Neuronal stem cell (in vitro differentiated cells): ENCODE measurements around the gene NARF. TPM values are rescaled to one million over a fixed set of nuclear protein-coding genes. Genes with fewer than 3 reads are reported as not detected.

Experiments used
- DNase-seq: peaks from one replicate; pipeline ENCODE4 v3.0.0-alpha.2; 2013; ENCODE audit warnings: low spot score
- H2AFZ ChIP-seq: one replicate; pipeline ENCODE4 v1.6.1; 2013; ENCODE audit warnings: mild to moderate bottlenecking, low read length, inconsistent platforms
- H2AK5ac ChIP-seq: 2 replicates; pipeline ENCODE4 v1.6.1; 2013; ENCODE audit warnings: low read depth, mild to moderate bottlenecking, inconsistent platforms, low read length, moderate library complexity, mixed read lengths
- H2BK120ac ChIP-seq: 2 replicates; pipeline ENCODE4 v1.6.1; 2013; ENCODE audit warnings: low read depth, mild to moderate bottlenecking, inconsistent platforms, low read length, moderate library complexity, mixed read lengths
- H2BK12ac ChIP-seq: one replicate; pipeline ENCODE4 v1.6.1; 2013; ENCODE audit warnings: low read length, inconsistent platforms
- H2BK15ac ChIP-seq: 2 replicates; pipeline ENCODE4 v1.6.1; 2013; ENCODE audit warnings: mild to moderate bottlenecking, low read length, inconsistent platforms, mixed read lengths
- H2BK5ac ChIP-seq: one replicate; pipeline ENCODE4 v1.6.1; 2013; ENCODE audit warnings: inconsistent platforms, mild to moderate bottlenecking, low read length, moderate library complexity
- H3K14ac ChIP-seq: one replicate; pipeline ENCODE4 v1.6.1; 2013; ENCODE audit warnings: low read length, inconsistent platforms
- H3K18ac ChIP-seq: 2 replicates; pipeline ENCODE4 v1.6.1; 2013; ENCODE audit warnings: low read length, inconsistent platforms
- H3K23ac ChIP-seq: 2 replicates; pipeline ENCODE4 v1.6.1; 2013; ENCODE audit warnings: low read depth, mild to moderate bottlenecking, mixed read lengths, low read length, inconsistent platforms; ENCODE audit not compliant: poor library complexity
- H3K27ac ChIP-seq: replicated peaks from 3 replicates; pipeline ENCODE4 v1.5.1; 2013; ENCODE audit warnings: low read length, inconsistent platforms
- H3K27me3 ChIP-seq, 3 experiments: 2 replicates each; pipeline ENCODE4 v1.6.1; 2013; ENCODE audit warnings: low read length in 3 of 3, mild to moderate bottlenecking in 2 of 3, inconsistent platforms in 1 of 3, low read depth in 1 of 3, mixed read lengths in 1 of 3, moderate library complexity in 1 of 3; ENCODE audit not compliant: control insufficient read depth in 3 of 3, insufficient read depth in 3 of 3
- H3K36me3 ChIP-seq, 2 donors: replicated peaks in 1 of 2; 2 replicates each; pipeline ENCODE4 v1.6.1; 2013; ENCODE audit warnings: low read length in 2 of 2; ENCODE audit not compliant: control insufficient read depth in 2 of 2, insufficient read depth in 2 of 2
- H3K4ac ChIP-seq: 2 replicates; pipeline ENCODE4 v1.6.1; 2013; ENCODE audit warnings: inconsistent platforms, mild to moderate bottlenecking, low read length, moderate library complexity
- H3K4me1 ChIP-seq, 2 donors: 1 replicate in 1 of 2; 2 replicates in 1 of 2; pipeline ENCODE4 v1.6.1; 2013; ENCODE audit warnings: low read length in 2 of 2, low read depth in 1 of 2; ENCODE audit not compliant: control insufficient read depth in 2 of 2, insufficient read depth in 1 of 2
- H3K4me2 ChIP-seq: one replicate; pipeline ENCODE4 v1.6.1; 2013; ENCODE audit warnings: mild to moderate bottlenecking, low read length, inconsistent platforms; ENCODE audit not compliant: insufficient read depth, poor library complexity, severe bottlenecking
- H3K4me3 ChIP-seq, 2 donors: 2 replicates each; pipeline ENCODE4 v1.5.1; 2013; ENCODE audit warnings: low read length in 2 of 2, mild to moderate bottlenecking in 2 of 2, inconsistent platforms in 1 of 2, moderate library complexity in 1 of 2
- H3K79me1 ChIP-seq: one replicate; pipeline ENCODE4 v1.6.1; 2013; ENCODE audit warnings: low read depth, mild to moderate bottlenecking, inconsistent platforms, low read length, moderate library complexity
- H3K9ac ChIP-seq: one replicate; pipeline ENCODE4 v1.6.1; 2013; ENCODE audit warnings: mild to moderate bottlenecking, low read depth, low read length, inconsistent platforms; ENCODE audit not compliant: poor library complexity
- H3K9me3 ChIP-seq, 2 donors: replicated peaks in 1 of 2; 2 replicates each; pipeline versions ENCODE3 to v1.6.1; 2013; ENCODE audit warnings: low read length in 2 of 2, mild to moderate bottlenecking in 2 of 2, inconsistent platforms in 1 of 2, low read depth in 1 of 2, mixed read lengths in 1 of 2, moderate library complexity in 1 of 2; ENCODE audit not compliant: control insufficient read depth in 2 of 2, insufficient read depth in 1 of 2
- H4K8ac ChIP-seq: one replicate; pipeline ENCODE4 v1.6.1; 2013; ENCODE audit warnings: low read depth, mild to moderate bottlenecking, inconsistent platforms, low read length, moderate library complexity
- H4K91ac ChIP-seq: one replicate; pipeline ENCODE4 v1.6.1; 2013; ENCODE audit warnings: low read length, low read depth, mild to moderate bottlenecking, inconsistent platforms; ENCODE audit not compliant: poor library complexity
- WGBS, 2 donors: extraction: QIAGEN DNeasy Blood & Tissue Kit; methylation state at CpG; one replicate each; pipeline ENCODE4 v1.1.7; 2013; ENCODE audit warnings: missing lambda C conversion rate in 2 of 2, mixed read lengths in 1 of 2; ENCODE audit not compliant: insufficient read length in 2 of 2, insufficient replicate concordance in 1 of 2; ENCODE audit errors: extremely low coverage in 2 of 2; 5-methylcytosine and 5-hydroxymethylcytosine counted together
- polyA plus RNA-seq, 2 experiments: library from polyadenylated mRNA; stranded (reverse); fragments of 200-250 nt; gene quantifications; one replicate each; pipeline ENCODE4 v1.2.3, GENCODE V29; 2013

Gene NARF
- 107 TPM for polyA plus RNA-seq (2013, experiment 1 of 2)
- 107 TPM for polyA plus RNA-seq (2013, experiment 2 of 2)

GRCh38 chr17:82458179-82458884, at the start of gene NARF:
TSS of gene NARF (plus strand) at chr17:82458741. CDS start at chr17:82458804, 63 bp downstream.
- peak within 1 kb of the TSS; percentile 94 to 95 for H3K4me3 ChIP-seq
- peak within 1 kb of the TSS; percentile 98 for H3K14ac ChIP-seq
- peaks cover 14% of the 10 kb centered on the region for H3K79me1 ChIP-seq
- H3K18ac ChIP-seq, result peak within 1 kb of the TSS; percentile 99
- H4K91ac ChIP-seq, result no peak within 1 kb of the TSS
- no CpG with 5 or more reads among the region's 85 CpGs for WGBS, 2 donors
- no peaks in the 10 kb centered on the region for H3K9me3 ChIP-seq
- H3K4ac ChIP-seq, result no peak within 1 kb of the TSS
- DNase-seq, result peak; percentile 97
- H3K9ac ChIP-seq, result peak within 1 kb of the TSS; percentile 98
- H2BK5ac ChIP-seq, result peak within 1 kb of the TSS; percentile 100
- H2BK120ac ChIP-seq, result no peak within 1 kb of the TSS
- H3K27ac ChIP-seq, result peak within 1 kb of the TSS; percentile 100
- H3K27me3 ChIP-seq, result no peaks in the 10 kb centered on the region
- H4K8ac ChIP-seq, result no peak within 1 kb of the TSS
- H3K36me3 ChIP-seq, result peaks cover 25 to 35% of the 10 kb centered on the region in 2 donors
- peak within 1 kb of the TSS; percentile 55 for H2BK15ac ChIP-seq
- H2AFZ ChIP-seq, result peak within 1 kb of the TSS; percentile 90
- H3K23ac ChIP-seq, result peak within 1 kb of the TSS; percentile 98
- peaks cover 2 to 6% of the 10 kb centered on the region in 2 donors for H3K4me1 ChIP-seq
- peak within 1 kb of the TSS; percentile 91 for H2AK5ac ChIP-seq
- no peak within 1 kb of the TSS for H2BK12ac ChIP-seq
- H3K4me2 ChIP-seq, result peak within 1 kb of the TSS; percentile 83

- H3K4me1 ChIP-seq, result no peaks in the 10 kb centered on the region
- H3K4me2 ChIP-seq, result no peak overlapping the region
- H3K27me3 ChIP-seq, result peaks cover 0 to under 1% (median 0%) of the 10 kb centered on the region in 3 experiments
- peak overlapping the region; percentile 80 for H3K23ac ChIP-seq
- no peak overlapping the region for H2AK5ac ChIP-seq
- H4K91ac ChIP-seq, result no peak overlapping the region
- no peak overlapping the region for H2BK120ac ChIP-seq
- no peak overlapping the region for H3K4me3 ChIP-seq
- peak overlapping the region; percentile 87 for H2BK5ac ChIP-seq
- H3K18ac ChIP-seq, result no peak overlapping the region
- peaks cover 12 to 28% of the 10 kb centered on the region in 2 donors for H3K36me3 ChIP-seq
- WGBS, 2 donors, result no CpG with 5 or more reads among the region's 21 CpGs
- peak overlapping the region; percentile 44 for H3K9ac ChIP-seq
- no peak overlapping the region for H2AFZ ChIP-seq
- peak overlapping the region; percentile 17 for H4K8ac ChIP-seq
- no peak overlapping the region for H3K14ac ChIP-seq
- peak overlapping the region; percentile 27 for H3K4ac ChIP-seq
- no peak for DNase-seq
- H3K79me1 ChIP-seq, result peaks cover 9% of the 10 kb centered on the region
- no peak overlapping the region for H2BK12ac ChIP-seq
- H3K9me3 ChIP-seq, result no peaks in the 10 kb centered on the region
- no peak overlapping the region for H3K27ac ChIP-seq
- H2BK15ac ChIP-seq, result no peak overlapping the region
Observed at GRCh38 chr17:82408938-82409318, 49.6 kb upstream of the NARF start.

- Histone ChIP-seq H3K36me3 (peaks cover 7 to 23% of the 10 kb centered on the region in 2 donors), H3K9me3 (no peaks in the 10 kb centered on the region), H3K23ac (no peak overlapping the region), H3K4me2 (no peak overlapping the region), H2BK5ac (no peak overlapping the region), H3K27ac (no peak overlapping the region), H3K14ac (no peak overlapping the region), H2BK120ac (no peak overlapping the region), H3K4ac (no peak overlapping the region), H2BK15ac (no peak overlapping the region), H3K79me1 (peaks cover 7% of the 10 kb centered on the region), H3K4me3 (no peak overlapping the region), H3K4me1 (no peaks in the 10 kb centered on the region), H3K27me3 (peaks cover 0 to 2% (median 0%) of the 10 kb centered on the region in 3 experiments), H2BK12ac (no peak overlapping the region), H2AK5ac (no peak overlapping the region), H2AFZ (no peak overlapping the region), H3K9ac (no peak overlapping the region), H3K18ac (no peak overlapping the region), H4K8ac (no peak overlapping the region), H4K91ac (no peak overlapping the region)
- WGBS, 2 donors, result no CpG with 5 or more reads among the region's 14 CpGs
- no peak for DNase-seq
Observed at GRCh38 chr17:82410014-82410716, 48.4 kb upstream of the NARF start.
